BLaER1 (cell line): ENCODE measurements around the gene TTC7B.

Source experiments
- H3K27ac ChIP-seq: shearing (Covaris generic); formaldehyde crosslinking; 2 replicates; pipeline ENCODE4 v1.8.1; 2022
- H3K27me3 ChIP-seq: shearing (Covaris generic); formaldehyde crosslinking; 2 replicates; pipeline ENCODE4 v1.8.1; 2022
- H3K36me3 ChIP-seq: shearing (Covaris generic); formaldehyde crosslinking; 2 replicates; pipeline ENCODE4 v1.8.1; 2022
- H3K4me1 ChIP-seq: shearing (Covaris generic); formaldehyde crosslinking; 2 replicates; pipeline ENCODE4 v1.8.1; 2022
- H3K4me2 ChIP-seq: shearing (Covaris generic); formaldehyde crosslinking; 2 replicates; pipeline ENCODE4 v1.8.1; 2022
- H3K4me3 ChIP-seq: shearing (Covaris generic); formaldehyde crosslinking; 2 replicates; pipeline ENCODE4 v1.8.1; 2022
- H3K9ac ChIP-seq: shearing (Covaris generic); formaldehyde crosslinking; 2 replicates; pipeline ENCODE4 v1.8.1; 2022
- H3K9me3 ChIP-seq: shearing (Covaris generic); formaldehyde crosslinking; 2 replicates; pipeline ENCODE4 v1.8.1; 2022
- H4K20me1 ChIP-seq: shearing (Covaris generic); formaldehyde crosslinking; 2 replicates; pipeline ENCODE4 v1.8.1; 2022
- Cebpa-rat ChIP-seq: shearing (Covaris generic); IDR thresholded peaks from 2 replicates; pipeline ENCODE4 v1.8.1; 2022

The TTC7B gene

GRCh38 chr14:90816681-90817436, 629 bp upstream of the TTC7B start:
- H3K36me3 ChIP-seq = no peaks in the 10 kb centered on the region
- peaks cover 3% of the 10 kb centered on the region for H3K9me3 ChIP-seq
- H3K4me2 ChIP-seq = peak overlapping the region; percentile 57
- H3K4me3 ChIP-seq = no peak overlapping the region
- no peak for TF ChIP-seq Cebpa-rat
- H3K27me3 ChIP-seq = no peaks in the 10 kb centered on the region
- no peak overlapping the region for H3K9ac ChIP-seq
- no peak overlapping the region for H3K27ac ChIP-seq
- peaks cover 16% of the 10 kb centered on the region; the same call in 1 of the 2 replicates for H4K20me1 ChIP-seq
- peaks cover 31% of the 10 kb centered on the region for H3K4me1 ChIP-seq

- Histone ChIP-seq H3K9me3 (no peaks in the 10 kb centered on the region), H3K4me2 (peak overlapping the region; percentile 90), H3K4me1 (peaks cover 27% of the 10 kb centered on the region), H4K20me1 (peaks cover 28% of the 10 kb centered on the region; the same call in 1 of the 2 replicates), H3K36me3 (no peaks in the 10 kb centered on the region), H3K9ac (peak overlapping the region; percentile 85), H3K27me3 (no peaks in the 10 kb centered on the region), H3K4me3 (peak overlapping the region; percentile 78), H3K27ac (peak overlapping the region; percentile 86)
- TF ChIP-seq Cebpa-rat = no peak
Measured at GRCh38 chr14:90815572-90815821, 733 bp downstream of the TTC7B start.

GRCh38 chr14:90814806-90815571, 1.2 kb downstream of the TTC7B start:
- peak overlapping the region; percentile 85 for H3K9ac ChIP-seq
- no peak overlapping the region for H3K27ac ChIP-seq
- peak overlapping the region; percentile 78 for H3K4me3 ChIP-seq

GRCh38 chr14:90813442-90813841, 2.8 kb downstream of the TTC7B start:
- no peaks in the 10 kb centered on the region for H3K9me3 ChIP-seq
- H4K20me1 ChIP-seq = peaks cover 31% of the 10 kb centered on the region; the same call in 1 of the 2 replicates
- H3K36me3 ChIP-seq = no peaks in the 10 kb centered on the region
- H3K27me3 ChIP-seq = no peaks in the 10 kb centered on the region
- no peak overlapping the region for H3K4me3 ChIP-seq
- TF ChIP-seq Cebpa-rat = no peak
- H3K9ac ChIP-seq = no peak overlapping the region
- no peak overlapping the region for H3K4me2 ChIP-seq
- H3K4me1 ChIP-seq = peaks cover 39% of the 10 kb centered on the region
- no peak overlapping the region for H3K27ac ChIP-seq

More at GRCh38 chr14:90814806-90815571, 1.2 kb downstream of the TTC7B start:
- peaks cover 31% of the 10 kb centered on the region for H3K4me1 ChIP-seq
- H3K4me2 ChIP-seq = peak overlapping the region; percentile 90
- no peaks in the 10 kb centered on the region for H3K36me3 ChIP-seq
- no peaks in the 10 kb centered on the region for H3K9me3 ChIP-seq
- peaks cover 28% of the 10 kb centered on the region; the same call in 1 of the 2 replicates for H4K20me1 ChIP-seq
- H3K27me3 ChIP-seq = no peaks in the 10 kb centered on the region
- TF ChIP-seq Cebpa-rat = no peak

GRCh38 chr14:90812109-90812508, 4.1 kb downstream of the TTC7B start:
- H3K4me1 ChIP-seq = peaks cover 53% of the 10 kb centered on the region
- H3K27me3 ChIP-seq = no peaks in the 10 kb centered on the region
- TF ChIP-seq Cebpa-rat = no peak
- peaks cover 43% of the 10 kb centered on the region; the same call in 1 of the 2 replicates for H4K20me1 ChIP-seq
- no peaks in the 10 kb centered on the region for H3K36me3 ChIP-seq
- H3K27ac ChIP-seq = no peak overlapping the region
- H3K4me2 ChIP-seq = no peak overlapping the region
- no peaks in the 10 kb centered on the region for H3K9me3 ChIP-seq
- H3K4me3 ChIP-seq = no peak overlapping the region
- no peak overlapping the region for H3K9ac ChIP-seq

- H3K9me3 ChIP-seq = no peaks in the 10 kb centered on the region
- peaks cover 48% of the 10 kb centered on the region; the same call in 1 of the 2 replicates for H4K20me1 ChIP-seq
- no peak for TF ChIP-seq Cebpa-rat
- H3K27me3 ChIP-seq = no peaks in the 10 kb centered on the region
- no peak overlapping the region for H3K9ac ChIP-seq
- peaks cover 57% of the 10 kb centered on the region for H3K4me1 ChIP-seq
- no peaks in the 10 kb centered on the region for H3K36me3 ChIP-seq
- H3K4me2 ChIP-seq = no peak overlapping the region
- no peak overlapping the region for H3K27ac ChIP-seq
- H3K4me3 ChIP-seq = no peak overlapping the region
Measured at GRCh38 chr14:90811641-90812040, 4.6 kb downstream of the TTC7B start.

- Histone ChIP-seq H3K9me3 (no peaks in the 10 kb centered on the region), H3K4me1 (peaks cover 66% of the 10 kb centered on the region), H3K9ac (no peak overlapping the region), H3K4me3 (no peak overlapping the region), H4K20me1 (peaks cover 55% of the 10 kb centered on the region; the same call in 1 of the 2 replicates), H3K4me2 (no peak overlapping the region), H3K27ac (no peak overlapping the region), H3K27me3 (no peaks in the 10 kb centered on the region), H3K36me3 (no peaks in the 10 kb centered on the region)
- TF ChIP-seq Cebpa-rat = no peak
Measured at GRCh38 chr14:90810806-90811205, 5.4 kb downstream of the TTC7B start.

GRCh38 chr14:90809530-90810312, 6.5 kb downstream of the TTC7B start:
- Histone ChIP-seq H3K36me3 (no peaks in the 10 kb centered on the region), H3K4me1 (peaks cover 67% of the 10 kb centered on the region), H3K9me3 (no peaks in the 10 kb centered on the region), H3K9ac (no peak overlapping the region), H3K4me2 (0 out of 2 replicates have a peak overlapping the region, but pooled peaks have one; percentile 1), H3K4me3 (no peak overlapping the region), H3K27ac (no peak overlapping the region), H4K20me1 (peaks cover 62% of the 10 kb centered on the region; the same call in 1 of the 2 replicates), H3K27me3 (no peaks in the 10 kb centered on the region)
- no peak for TF ChIP-seq Cebpa-rat

- Histone ChIP-seq H3K9me3 (no peaks in the 10 kb centered on the region), H3K4me3 (no peak overlapping the region), H4K20me1 (peaks cover 62% of the 10 kb centered on the region; the same call in 1 of the 2 replicates), H3K4me1 (peaks cover 69% of the 10 kb centered on the region), H3K27me3 (no peaks in the 10 kb centered on the region), H3K4me2 (no peak overlapping the region), H3K36me3 (no peaks in the 10 kb centered on the region), H3K27ac (no peak overlapping the region), H3K9ac (no peak overlapping the region)
- no peak for TF ChIP-seq Cebpa-rat
Measured at GRCh38 chr14:90808759-90809529, 7.3 kb downstream of the TTC7B start.
